KOPT-K1 (cell line): ENCODE measurements around the gene FAM13A.

Experiments
- H3K27ac ChIP-seq: fragments of 200-600 bp; sonication (generic); 2 replicates; pipeline ENCODE4 v1.5.1; 2016; ENCODE audit warnings: antibody characterized with exemption, mild to moderate bottlenecking, low read depth, low read length; ENCODE audit not compliant: poor library complexity, severe bottlenecking
- H3K36me3 ChIP-seq: fragments of 200-600 bp; sonication (generic); 2 replicates; pipeline ENCODE4 v1.5.1; 2017; ENCODE audit warnings: antibody characterized with exemption, mild to moderate bottlenecking, low read length, moderate library complexity; ENCODE audit not compliant: insufficient read depth
- H3K9me3 ChIP-seq: fragments of 200-600 bp; sonication (generic); 2 replicates; pipeline ENCODE4 v1.5.1; 2017; ENCODE audit warnings: antibody characterized with exemption, low read length, mild to moderate bottlenecking; ENCODE audit not compliant: insufficient read depth, poor library complexity, severe bottlenecking

The FAM13A gene

GRCh38 chr4:88718098-88718497 is 338.9 kb downstream of the FAM13A start:
- peaks cover 9% of the 10 kb centered on the region; the same call in 1 of the 2 replicates for H3K36me3 ChIP-seq
- peaks cover 22% of the 10 kb centered on the region for H3K9me3 ChIP-seq
- H3K27ac ChIP-seq, result no peak overlapping the region

- Histone ChIP-seq H3K9me3 (peaks cover 22% of the 10 kb centered on the region), H3K27ac (no peak overlapping the region), H3K36me3 (0 out of 2 replicates have a peak, but pooled peaks cover 5% of the 10 kb centered on the region)
Measured at GRCh38 chr4:88713782-88714181, 343.2 kb downstream of the FAM13A start.

- Histone ChIP-seq H3K36me3 (no peaks in the 10 kb centered on the region), H3K27ac (no peak overlapping the region), H3K9me3 (no peaks in the 10 kb centered on the region)
Measured at GRCh38 chr4:88709989-88710388, 347.0 kb downstream of the FAM13A start.

- no peaks in the 10 kb centered on the region for H3K9me3 ChIP-seq
- H3K36me3 ChIP-seq, result peaks cover 7% of the 10 kb centered on the region; the same call in 1 of the 2 replicates
- H3K27ac ChIP-seq, result no peak overlapping the region
Measured at GRCh38 chr4:88706574-88706973, 350.4 kb downstream of the FAM13A start.

- Histone ChIP-seq H3K27ac (no peak overlapping the region), H3K9me3 (no peaks in the 10 kb centered on the region), H3K36me3 (peaks cover 7% of the 10 kb centered on the region; the same call in 1 of the 2 replicates)
Measured at GRCh38 chr4:88705805-88706492, 351.0 kb downstream of the FAM13A start.

- H3K27ac ChIP-seq, result no peak overlapping the region
- H3K9me3 ChIP-seq, result no peaks in the 10 kb centered on the region
- H3K36me3 ChIP-seq, result peaks cover 7% of the 10 kb centered on the region; the same call in 1 of the 2 replicates
Measured at GRCh38 chr4:88705223-88705622, 351.8 kb downstream of the FAM13A start.

GRCh38 chr4:88702782-88703181 is 354.2 kb downstream of the FAM13A start:
- H3K9me3 ChIP-seq, result no peaks in the 10 kb centered on the region
- no peak overlapping the region for H3K27ac ChIP-seq
- H3K36me3 ChIP-seq, result peaks cover 7% of the 10 kb centered on the region; the same call in 1 of the 2 replicates

- H3K27ac ChIP-seq, result no peak overlapping the region
- H3K9me3 ChIP-seq, result no peaks in the 10 kb centered on the region
- no peaks in the 10 kb centered on the region for H3K36me3 ChIP-seq
Measured at GRCh38 chr4:88698519-88698918, 358.5 kb downstream of the FAM13A start.

GRCh38 chr4:88697588-88698329 is 359.2 kb downstream of the FAM13A start, which contains the start of gene NAP1L5:
TSS of gene NAP1L5 (minus strand) at chr4:88697829. CDS start at chr4:88697754, 75 bp downstream.
- peak within 1 kb of the TSS; percentile 52 for H3K27ac ChIP-seq
- no peaks in the 10 kb centered on the region for H3K9me3 ChIP-seq
- no peaks in the 10 kb centered on the region for H3K36me3 ChIP-seq

GRCh38 chr4:88697141-88697540 is 359.8 kb downstream of the FAM13A start:
- Histone ChIP-seq H3K36me3 (no peaks in the 10 kb centered on the region), H3K9me3 (no peaks in the 10 kb centered on the region)

GRCh38 chr4:88696630-88697029 is 360.4 kb downstream of the FAM13A start:
- Histone ChIP-seq H3K27ac (no peak overlapping the region), H3K36me3 (no peaks in the 10 kb centered on the region), H3K9me3 (no peaks in the 10 kb centered on the region)

More at GRCh38 chr4:88697141-88697540, 359.8 kb downstream of the FAM13A start:
- peak overlapping the region; percentile 52 for H3K27ac ChIP-seq

GRCh38 chr4:88693792-88694191 is 363.2 kb downstream of the FAM13A start:
- no peak overlapping the region for H3K27ac ChIP-seq
- 0 out of 2 replicates have a peak, but pooled peaks cover 4% of the 10 kb centered on the region for H3K36me3 ChIP-seq
- no peaks in the 10 kb centered on the region for H3K9me3 ChIP-seq

- no peak overlapping the region for H3K27ac ChIP-seq
Measured at GRCh38 chr4:88690355-88690754, 366.6 kb downstream of the FAM13A start.

GRCh38 chr4:88681209-88681608 is 375.8 kb downstream of the FAM13A start:
- H3K27ac ChIP-seq, result no peak overlapping the region
- H3K9me3 ChIP-seq, result no peaks in the 10 kb centered on the region
- peaks cover 20% of the 10 kb centered on the region for H3K36me3 ChIP-seq

More at GRCh38 chr4:88690355-88690754, 366.6 kb downstream of the FAM13A start:
- Histone ChIP-seq H3K36me3 (0 out of 2 replicates have a peak, but pooled peaks cover 5% of the 10 kb centered on the region), H3K9me3 (no peaks in the 10 kb centered on the region)
